ENCODE measurements around the gene NEU1. TPM values are rescaled to one million over a fixed set of nuclear protein-coding genes. Genes with fewer than 3 reads are reported as not detected.
A peak's percentile ranks its signal among the peaks of the same experiment; 100 is the strongest.
"Not testable (repeated sequence)": the region's sequence is repeated elsewhere in the genome, so short reads cannot be mapped to it uniquely, and the experiment has no call there.

Gene NEU1
- total and polyA plus RNA-seq, 8 donors = 25.7 to 106 (median 29.4) TPM

DNA sequence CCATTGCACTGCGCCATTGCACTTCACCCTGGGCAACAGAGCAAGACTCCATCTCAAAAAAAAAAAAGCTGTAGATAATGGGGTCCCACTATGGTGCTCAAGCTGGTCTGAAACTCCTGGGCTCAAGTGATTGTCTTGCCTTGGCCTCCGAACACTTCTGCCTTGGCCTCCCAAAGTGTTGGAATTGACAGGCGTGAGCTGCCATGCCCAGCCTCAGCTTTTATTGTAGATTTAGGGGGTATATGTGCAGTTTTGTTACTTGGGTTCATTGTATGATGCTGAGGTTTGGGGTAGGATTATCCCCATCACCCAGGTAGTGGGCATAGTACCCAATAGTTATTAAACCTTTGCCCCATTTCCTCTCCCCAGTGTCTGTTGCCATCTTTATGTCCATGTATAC is 23.7 kb downstream of the NEU1 start:
- ATAC-seq (no peak), DNase-seq (no peak)
- Histone ChIP-seq H3K27me3 (no peaks in the 10 kb centered on the region), H3K9me3 (no peaks in the 10 kb centered on the region), H3K27ac (no peak overlapping the region), H3K36me3 (peaks cover 0 to 57% of the 10 kb centered on the region in 2 donors), H3K4me1 (peaks cover 31 to 51% of the 10 kb centered on the region in 2 donors), H3K4me3 (peak overlapping the region in 1 of 2 donors; percentile 95)
- TF ChIP-seq CTCF (IDR thresholded peaks at IDR 0.05) = no peak
- intact Hi-C loops (cut with DNase I) = no loop called here

- H3K36me3 ChIP-seq = peaks cover 0 to 57% of the 10 kb centered on the region in 2 donors
- H3K27ac ChIP-seq; H3K9me3 ChIP-seq; DNase-seq; ATAC-seq; H3K27me3 ChIP-seq; intact Hi-C loops (cut with DNase I): not testable (repeated sequence)
- H3K4me1 ChIP-seq = peaks cover 31 to 59% of the 10 kb centered on the region in 2 donors
- peak overlapping the region in 1 of 2 donors; percentile 95 for H3K4me3 ChIP-seq
These were observed 24.5 kb downstream of the NEU1 start for GRCh38 chr6:31838114-31838553.

- peaks cover 35 to 65% of the 10 kb centered on the region in 2 donors for H3K4me1 ChIP-seq
- DNase-seq = no peak
- H3K9me3 ChIP-seq = no peaks in the 10 kb centered on the region
- peak overlapping the region; percentile 87 to 95 for H3K4me3 ChIP-seq
- peak overlapping the region; percentile 62 to 92 for H3K27ac ChIP-seq
- H3K36me3 ChIP-seq = peaks cover 0 to 57% of the 10 kb centered on the region in 2 donors
- TF ChIP-seq CTCF (IDR thresholded peaks at IDR 0.05) = no peak
- no peak for ATAC-seq
- intact Hi-C loops (cut with DNase I) = no loop called here
- H3K27me3 ChIP-seq = no peaks in the 10 kb centered on the region
These were observed 25.1 kb downstream of the NEU1 start for GRCh38 chr6:31837369-31838113.

GRCh38 chr6:31836474-31837368 is 25.9 kb downstream of the NEU1 start:
- Histone ChIP-seq H3K36me3 (peaks cover 0 to 50% of the 10 kb centered on the region in 2 donors), H3K27ac (peak overlapping the region; percentile 62 to 92), H3K27me3 (no peaks in the 10 kb centered on the region), H3K4me1 (peaks cover 38 to 73% of the 10 kb centered on the region in 2 donors), H3K4me3 (peak overlapping the region; percentile 87 to 95), H3K9me3 (no peaks in the 10 kb centered on the region)
- no peak for DNase-seq
- no peak for TF ChIP-seq CTCF (IDR thresholded peaks at IDR 0.05)
- intact Hi-C loops (cut with DNase I) = no loop called here
- no peak for ATAC-seq

DNA sequence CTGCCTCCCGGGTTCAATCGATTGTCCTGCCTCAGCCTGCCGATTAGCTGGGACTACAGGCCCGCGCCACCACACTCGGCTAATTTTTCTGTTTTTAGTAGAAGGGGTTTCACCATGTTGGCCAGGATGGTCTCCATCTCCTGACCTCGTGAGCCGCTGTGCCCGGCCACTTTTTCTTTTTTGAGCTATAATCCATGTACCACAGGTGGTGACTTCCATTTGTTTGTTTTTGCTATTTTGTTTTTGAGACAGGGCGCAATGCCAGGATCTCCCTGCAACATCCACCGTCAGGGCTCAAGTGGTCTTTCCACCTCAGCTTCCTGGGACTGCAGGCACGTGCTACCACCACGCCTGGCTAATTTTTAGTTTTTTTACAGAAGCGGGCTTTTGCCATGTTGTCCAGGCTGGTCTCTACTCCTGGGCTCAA is 26.6 kb downstream of the NEU1 start:
- Histone ChIP-seq H3K27ac (peak overlapping the region; percentile 62 to 92), H3K4me3 (peak overlapping the region; percentile 87 to 95), H3K36me3 (peaks cover 0 to 44% of the 10 kb centered on the region in 2 donors), H3K9me3 (no peaks in the 10 kb centered on the region), H3K27me3 (no peaks in the 10 kb centered on the region), H3K4me1 (peaks cover 45 to 80% of the 10 kb centered on the region in 2 donors)
- intact Hi-C loops (cut with DNase I) = no loop called here
- DNase-seq (peak in 1 of 4 donors; percentile 46), ATAC-seq (no peak)
- no peak for TF ChIP-seq CTCF (IDR thresholded peaks at IDR 0.05)

All from left lung (tissue), 10 donors.